ENCODE data around the gene RASA2. TPM values are rescaled to one million over a fixed set of nuclear protein-coding genes. Genes with fewer than 3 reads are reported as not detected.
A peak's percentile ranks its signal among the peaks of the same experiment; 100 is the strongest.

RASA2 gene, protein sequence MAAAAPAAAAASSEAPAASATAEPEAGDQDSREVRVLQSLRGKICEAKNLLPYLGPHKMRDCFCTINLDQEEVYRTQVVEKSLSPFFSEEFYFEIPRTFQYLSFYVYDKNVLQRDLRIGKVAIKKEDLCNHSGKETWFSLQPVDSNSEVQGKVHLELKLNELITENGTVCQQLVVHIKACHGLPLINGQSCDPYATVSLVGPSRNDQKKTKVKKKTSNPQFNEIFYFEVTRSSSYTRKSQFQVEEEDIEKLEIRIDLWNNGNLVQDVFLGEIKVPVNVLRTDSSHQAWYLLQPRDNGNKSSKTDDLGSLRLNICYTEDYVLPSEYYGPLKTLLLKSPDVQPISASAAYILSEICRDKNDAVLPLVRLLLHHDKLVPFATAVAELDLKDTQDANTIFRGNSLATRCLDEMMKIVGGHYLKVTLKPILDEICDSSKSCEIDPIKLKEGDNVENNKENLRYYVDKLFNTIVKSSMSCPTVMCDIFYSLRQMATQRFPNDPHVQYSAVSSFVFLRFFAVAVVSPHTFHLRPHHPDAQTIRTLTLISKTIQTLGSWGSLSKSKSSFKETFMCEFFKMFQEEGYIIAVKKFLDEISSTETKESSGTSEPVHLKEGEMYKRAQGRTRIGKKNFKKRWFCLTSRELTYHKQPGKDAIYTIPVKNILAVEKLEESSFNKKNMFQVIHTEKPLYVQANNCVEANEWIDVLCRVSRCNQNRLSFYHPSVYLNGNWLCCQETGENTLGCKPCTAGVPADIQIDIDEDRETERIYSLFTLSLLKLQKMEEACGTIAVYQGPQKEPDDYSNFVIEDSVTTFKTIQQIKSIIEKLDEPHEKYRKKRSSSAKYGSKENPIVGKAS
- 14.0 and 22.5 TPM in 2 replicates for total RNA-seq (2012; rRNA removed)
- 4.4 and 6.1 TPM in 2 replicates for polyA plus RNA-seq (2012; rRNA removed)
- polyA plus RNA-seq (2012; cell fraction: cytosol; rRNA removed): 0.53 and 0.65 TPM in 2 replicates
- 2.9 and 24.7 TPM in 2 replicates for polyA plus RNA-seq (2012; cell fraction: nucleus; rRNA removed; ENCODE audit: low replicate concordance)
- percentile 93 among the genes with signal in this experiment for Bru-seq, nascent RNA
- percentile 80 among the genes with signal in this experiment for BruChase-seq, experiment 1, labeled RNA remaining after a 6-hour chase
- BruChase-seq, experiment 2, labeled RNA remaining after a 2-hour chase: percentile 95 among the genes with signal in this experiment
- long read RNA-seq, full-length matches to known transcripts: 8 of 29 reads
- long read RNA-seq, partial matches to known transcripts: 6 of 29 reads
- long read RNA-seq, other reads (novel, unspliced or antisense): 15 of 29 reads

DNA sequence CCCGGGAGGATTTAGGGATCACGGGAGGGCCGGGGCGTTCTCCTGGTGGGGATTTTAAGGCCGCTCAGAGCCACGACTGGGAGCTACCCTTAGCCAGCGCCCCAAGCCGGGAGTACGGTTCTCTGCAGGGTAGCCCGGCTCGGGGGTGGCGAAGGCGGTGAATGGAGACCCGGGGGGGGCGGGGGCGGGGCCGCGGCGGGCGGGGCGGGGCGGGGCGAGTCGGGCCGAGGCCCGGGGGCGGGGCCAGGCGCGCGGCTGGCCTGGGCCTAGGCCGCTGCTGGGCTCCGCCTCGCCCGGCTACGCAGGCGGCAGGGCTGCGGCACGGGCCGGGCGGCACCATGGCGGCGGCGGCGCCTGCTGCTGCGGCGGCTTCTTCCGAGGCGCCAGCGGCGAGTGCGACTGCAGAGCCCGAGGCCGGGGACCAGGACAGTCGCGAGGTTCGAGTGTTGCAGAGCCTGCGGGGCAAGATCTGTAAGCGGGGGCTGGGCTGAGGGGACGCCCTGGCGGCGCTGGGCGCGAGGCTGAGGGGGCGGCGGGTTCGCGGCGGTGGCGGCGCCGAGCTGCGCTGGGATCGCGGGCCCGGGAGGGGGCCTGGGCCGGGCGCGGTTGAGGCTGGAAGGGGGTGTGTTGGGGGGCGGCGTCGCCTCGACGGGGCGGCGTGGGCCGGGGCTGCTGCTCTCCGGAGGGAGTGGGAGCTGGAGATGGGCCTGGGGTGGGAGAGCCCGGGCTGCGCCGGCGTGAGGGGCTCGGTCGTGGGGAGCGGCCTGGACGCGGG lies at the start of gene RASA2:
Gene RASA2, plus strand, starts transcription at position 282 of the 775 bp plus-strand sequence. Its CDS starts 57 bp downstream, at position 339.
- peak within 1 kb of the TSS; percentile 90 for H4K5ac ChIP-seq (ENCODE audit: low read depth, low read length)
- H3K27ac ChIP-seq (ENCODE audit: insufficient read depth, low read length): peak within 1 kb of the TSS; percentile 94
- peak; percentile 66 for DNase-seq
- H4K91ac ChIP-seq (ENCODE audit: insufficient read depth, low read depth, low read length): peak within 1 kb of the TSS; percentile 82
- H3K4ac ChIP-seq (ENCODE audit: low read depth, low read length): peak within 1 kb of the TSS; percentile 91
- in situ Hi-C loops (cut with MboI; ENCODE audit: low sequenced_read_pairs) (no loop called here), intact Hi-C loops (cut with micrococcal nuclease) (loop anchor here (5.0 kb wide), 1 partner anchor 45 kb away; no protein-coding TSS in a partner anchor), dilution Hi-C loops (cut with HindIII; ENCODE audit: low sequenced_read_pairs, unreplicated experiment) (no loop called here)
- peak within 1 kb of the TSS; percentile 11 for H2BK20ac ChIP-seq (ENCODE audit: low read depth, low read length)
- peak within 1 kb of the TSS; percentile 72 to 79 for H4K8ac ChIP-seq (ENCODE audit: low read depth in 2 of 2, low read length in 2 of 2)
- H2BK120ac ChIP-seq (ENCODE audit: low read depth, low read length): peak within 1 kb of the TSS; percentile 65
- peak within 1 kb of the TSS; percentile 94 for H2AK9ac ChIP-seq (replicated peaks; ENCODE audit: low read depth, low read length, poor library complexity)
- H3K18ac ChIP-seq (ENCODE audit: low read depth, low read length): peak within 1 kb of the TSS; percentile 79
- ChIA-PET POLR2A (ENCODE audit: unreplicated experiment) (interaction anchor here (0.9 kb wide), 1 partner anchor 17 kb away, joined by 3 read pairs; no protein-coding TSS in a partner anchor), CTCF (no interaction called here)
- peaks cover 3% of the 10 kb centered on the region for H3K4me1 ChIP-seq (ENCODE audit: control insufficient read depth, insufficient read depth, low read length)
- no peaks in the 10 kb centered on the region for H3K36me3 ChIP-seq (ENCODE audit: control insufficient read depth, insufficient read depth, low read length)
- H3K4me3 ChIP-seq (ENCODE audit: insufficient read depth, low read depth, low read length): peak within 1 kb of the TSS; percentile 81
- peak within 1 kb of the TSS; percentile 94; the same call in 2 of the 3 replicates for H2BK15ac ChIP-seq (ENCODE audit: low read depth, low read length)
- peak within 1 kb of the TSS; percentile 97 for H2AFZ ChIP-seq (replicated peaks; ENCODE audit: low read length, poor library complexity)
- H4K20me1 ChIP-seq (ENCODE audit: insufficient read depth, low read length): peaks cover 32% of the 10 kb centered on the region
- no peaks in the 10 kb centered on the region for H3K27me3 ChIP-seq (ENCODE audit: control insufficient read depth, insufficient read depth, low read length)
- H3K56ac ChIP-seq (ENCODE audit: extremely low read depth, insufficient read depth, low read length): peak within 1 kb of the TSS; percentile 66
- H3K23ac ChIP-seq (ENCODE audit: low read depth, low read length): peak within 1 kb of the TSS; percentile 77
- no TSS peak for BruUV-seq (replicated peaks)
- H3K9me1 ChIP-seq (ENCODE audit: insufficient read depth, low read length): peaks cover 2% of the 10 kb centered on the region
- H2BK5ac ChIP-seq (ENCODE audit: low read depth, low read length, poor library complexity, severe bottlenecking): peak within 1 kb of the TSS; percentile 95
- peaks cover 5 to 35% of the 10 kb centered on the region in 2 experiments; a peak in 3 of 4 replicates for H3K79me1 ChIP-seq (ENCODE audit: low read depth in 1 of 2, low read length in 2 of 2)
- H3K14ac ChIP-seq (replicated peaks; ENCODE audit: low read depth, low read length): peak within 1 kb of the TSS; percentile 90
- peak; percentile 94 for ATAC-seq (ENCODE audit: low read depth)
- H2AK5ac ChIP-seq (ENCODE audit: low read depth, low read length): peak within 1 kb of the TSS; percentile 59
- H3K4me2 ChIP-seq (ENCODE audit: low read depth, low read length): peak within 1 kb of the TSS; percentile 96
- 0% methylated on average over 34 of the region's 96 CpGs; no CpG with 5 or more reads in 1 of the 2 experiments for WGBS, 2 experiments (ENCODE audit: extremely low coverage in 2 of 2, insufficient read length in 1 of 2)
- no peaks in the 10 kb centered on the region for H3K9me3 ChIP-seq (ENCODE audit: control insufficient read depth, insufficient read depth, low read length)
- H3K9ac ChIP-seq (ENCODE audit: low read depth, low read length): peak within 1 kb of the TSS; percentile 74
- TF ChIP-seq MXI1 (IDR thresholded peaks at IDR 0.05; ENCODE audit: borderline replicate concordance, low read depth, low read length) (no peak; the same call in 1 of the 2 replicates), CHD1 (IDR thresholded peaks at IDR 0.05; ENCODE audit: low read depth, low read length) (no peak), RFX5 (IDR thresholded peaks at IDR 0.05; ENCODE audit: low read depth, low read length) (no peak), POLR2A (IDR thresholded peaks at IDR 0.05; ENCODE audit: low read depth, low read length) (peak; percentile 85), RAD21 (IDR thresholded peaks at IDR 0.05; ENCODE audit: low read length) (no peak), FOS (IDR thresholded peaks at IDR 0.05; ENCODE audit: low read depth, low read length) (no peak), BHLHE40 (IDR thresholded peaks at IDR 0.05; ENCODE audit: low read depth, low read length) (peak; percentile 88)
- TF ChIP-seq, protein P1, sequence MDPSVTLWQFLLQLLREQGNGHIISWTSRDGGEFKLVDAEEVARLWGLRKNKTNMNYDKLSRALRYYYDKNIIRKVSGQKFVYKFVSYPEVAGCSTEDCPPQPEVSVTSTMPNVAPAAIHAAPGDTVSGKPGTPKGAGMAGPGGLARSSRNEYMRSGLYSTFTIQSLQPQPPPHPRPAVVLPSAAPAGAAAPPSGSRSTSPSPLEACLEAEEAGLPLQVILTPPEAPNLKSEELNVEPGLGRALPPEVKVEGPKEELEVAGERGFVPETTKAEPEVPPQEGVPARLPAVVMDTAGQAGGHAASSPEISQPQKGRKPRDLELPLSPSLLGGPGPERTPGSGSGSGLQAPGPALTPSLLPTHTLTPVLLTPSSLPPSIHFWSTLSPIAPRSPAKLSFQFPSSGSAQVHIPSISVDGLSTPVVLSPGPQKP (IDR thresholded peaks at IDR 0.05; ENCODE audit: borderline replicate concordance, low read depth, low read length): no peak
- TF ChIP-seq, protein P2, sequence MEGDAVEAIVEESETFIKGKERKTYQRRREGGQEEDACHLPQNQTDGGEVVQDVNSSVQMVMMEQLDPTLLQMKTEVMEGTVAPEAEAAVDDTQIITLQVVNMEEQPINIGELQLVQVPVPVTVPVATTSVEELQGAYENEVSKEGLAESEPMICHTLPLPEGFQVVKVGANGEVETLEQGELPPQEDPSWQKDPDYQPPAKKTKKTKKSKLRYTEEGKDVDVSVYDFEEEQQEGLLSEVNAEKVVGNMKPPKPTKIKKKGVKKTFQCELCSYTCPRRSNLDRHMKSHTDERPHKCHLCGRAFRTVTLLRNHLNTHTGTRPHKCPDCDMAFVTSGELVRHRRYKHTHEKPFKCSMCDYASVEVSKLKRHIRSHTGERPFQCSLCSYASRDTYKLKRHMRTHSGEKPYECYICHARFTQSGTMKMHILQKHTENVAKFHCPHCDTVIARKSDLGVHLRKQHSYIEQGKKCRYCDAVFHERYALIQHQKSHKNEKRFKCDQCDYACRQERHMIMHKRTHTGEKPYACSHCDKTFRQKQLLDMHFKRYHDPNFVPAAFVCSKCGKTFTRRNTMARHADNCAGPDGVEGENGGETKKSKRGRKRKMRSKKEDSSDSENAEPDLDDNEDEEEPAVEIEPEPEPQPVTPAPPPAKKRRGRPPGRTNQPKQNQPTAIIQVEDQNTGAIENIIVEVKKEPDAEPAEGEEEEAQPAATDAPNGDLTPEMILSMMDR (conservative IDR thresholded peaks at IDR 0.05; ENCODE audit: low read depth, low read length): no peak
